Ishikawa (cell line): Measurements from ENCODE around the gene CDCA3.
A peak's percentile ranks its signal among the peaks of the same experiment; 100 is the strongest.

Source experiments
- CEBPB ChIP-seq: IDR thresholded peaks from 2 replicates; pipeline ENCODE4 v1.6.1; 2012
- CREB1 ChIP-seq: IDR thresholded peaks from 2 replicates; pipeline ENCODE4 v1.6.1; 2012; ENCODE audit warnings: low read depth
- EGR1 ChIP-seq: IDR thresholded peaks from 2 replicates; pipeline ENCODE4 v1.6.1; 2012
- EP300 ChIP-seq: IDR thresholded peaks from 2 replicates; pipeline ENCODE4 v1.6.1; 2012; ENCODE audit warnings: borderline replicate concordance
- FOXM1 ChIP-seq: IDR thresholded peaks from 2 replicates; pipeline ENCODE4 v1.6.1; 2012; ENCODE audit warnings: low read depth, borderline replicate concordance
- MAX ChIP-seq: IDR thresholded peaks from 2 replicates; pipeline ENCODE4 v1.6.1; 2012
- NFIC ChIP-seq: IDR thresholded peaks from 2 replicates; pipeline ENCODE4 v1.6.1; 2012
- RAD21 ChIP-seq: IDR thresholded peaks from 2 replicates; pipeline ENCODE4 v1.6.1; 2012; ENCODE audit warnings: low read depth
- REST ChIP-seq: IDR thresholded peaks from 2 replicates; pipeline ENCODE4 v1.6.1; 2012; ENCODE audit warnings: low read depth, mild to moderate bottlenecking
- TAF1 ChIP-seq: IDR thresholded peaks from 2 replicates; pipeline ENCODE4 v1.6.1; 2012; ENCODE audit warnings: low read depth, mild to moderate bottlenecking
- TCF12 ChIP-seq: IDR thresholded peaks from 2 replicates; pipeline ENCODE4 v1.6.1; 2012; ENCODE audit warnings: low read depth
- TEAD4 ChIP-seq: IDR thresholded peaks from 2 replicates; pipeline ENCODE4 v1.6.1; 2012
- USF1 ChIP-seq: IDR thresholded peaks from 2 replicates; pipeline ENCODE4 v1.6.1; 2012
- YY1 ChIP-seq: IDR thresholded peaks from 2 replicates; pipeline ENCODE4 v1.6.1; 2012; ENCODE audit warnings: low read depth
- ZBTB7A ChIP-seq: IDR thresholded peaks from 2 replicates; pipeline ENCODE4 v1.6.1; 2012; ENCODE audit warnings: low read depth

CDCA3 gene

GRCh38 chr12:6851921-6852650 lies 1.0 kb upstream of the CDCA3 start, which contains the start of gene USP5:
USP5 (plus strand) TSS chr12:6852150; CDS start chr12:6852180, 30 bp downstream.
- TF ChIP-seq YY1 (peak; percentile 90), TCF12 (peak; percentile 89), REST (no peak), EGR1 (peak; percentile 50; the same call in 1 of the 2 replicates), RAD21 (no peak), USF1 (peak; percentile 70), CREB1 (peak; percentile 84), FOXM1 (no peak), TEAD4 (0 out of 2 replicates have a peak, but pooled peaks have one; percentile 19), ZBTB7A (no peak), CEBPB (no peak), EP300 (no peak; the same call in 1 of the 2 replicates), MAX (peak; percentile 70), NFIC (peak; percentile 100), TAF1 (no peak; the same call in none of the 2 replicates)

GRCh38 chr12:6850796-6851152 lies 312 bp downstream of the CDCA3 start:
- no peak for TF ChIP-seq EP300
- TF ChIP-seq YY1 = no peak
- TF ChIP-seq CEBPB = 0 out of 2 replicates have a peak, but pooled peaks have one; percentile 1
- no peak for TF ChIP-seq ZBTB7A

- TF ChIP-seq TCF12 (no peak), NFIC (no peak), CEBPB (no peak), TEAD4 (no peak)
These were observed 1.0 kb downstream of the CDCA3 start for GRCh38 chr12:6849976-6850560.

GRCh38 chr12:6849427-6849826 lies 1.7 kb downstream of the CDCA3 start:
- no peak for TF ChIP-seq TEAD4
- TF ChIP-seq CEBPB = no peak
- no peak for TF ChIP-seq REST
- no peak for TF ChIP-seq ZBTB7A
- no peak for TF ChIP-seq TAF1
- TF ChIP-seq EP300 = no peak
- no peak for TF ChIP-seq USF1
- no peak for TF ChIP-seq CREB1
- TF ChIP-seq MAX = no peak
- TF ChIP-seq NFIC = no peak
- no peak for TF ChIP-seq TCF12
- TF ChIP-seq EGR1 = no peak
- no peak for TF ChIP-seq FOXM1
- TF ChIP-seq RAD21 = no peak
- no peak for TF ChIP-seq YY1

- no peak for TF ChIP-seq TEAD4
These were observed 3.4 kb downstream of the CDCA3 start for GRCh38 chr12:6847676-6848075.

- TF ChIP-seq RAD21 (no peak), REST (no peak), TCF12 (no peak), EP300 (no peak), EGR1 (no peak), USF1 (no peak), CEBPB (no peak), FOXM1 (no peak), TEAD4 (no peak), NFIC (no peak), ZBTB7A (no peak), MAX (no peak)
These were observed 4.7 kb downstream of the CDCA3 start for GRCh38 chr12:6846316-6846869.
